Measurements from ENCODE around the gene TERB1. TPM values are rescaled to one million over a fixed set of nuclear protein-coding genes. Genes with fewer than 3 reads are reported as not detected.

The TERB1 gene
- total and polyA plus RNA-seq, 2 of the 13 experiments (the other 11 are each of a cell fraction or from before 2014, with no cell fraction given): not detected

- TF ChIP-seq ZNF839 (CRISPR knock-in tag; IDR thresholded peaks at IDR 0.05; ENCODE audit: borderline replicate concordance): peak; percentile 36; the same call in 1 of the 2 replicates
- no peak for TF ChIP-seq ZNF282 (IDR thresholded peaks at IDR 0.05; ENCODE audit: partially characterized antibody)
- TF ChIP-seq ZNF713 (CRISPR knock-in tag; IDR thresholded peaks at IDR 0.05): no peak
- no peak for TF ChIP-seq IKZF1 (IDR thresholded peaks at IDR 0.05)
- TF ChIP-seq ZNF777 (CRISPR knock-in tag; IDR thresholded peaks at IDR 0.05): peak; percentile 84
- TF ChIP-seq SP2 (CRISPR knock-in tag; IDR thresholded peaks at IDR 0.05): no peak
- no peak for TF ChIP-seq PCBP2 (optimal IDR thresholded peaks at IDR 0.05; ENCODE audit: low read depth, low read length, poor library complexity, severe bottlenecking)
- no peak for TF ChIP-seq ZNF33A (CRISPR knock-in tag; IDR thresholded peaks at IDR 0.05; ENCODE audit: borderline replicate concordance)
- TF ChIP-seq, protein P1, sequence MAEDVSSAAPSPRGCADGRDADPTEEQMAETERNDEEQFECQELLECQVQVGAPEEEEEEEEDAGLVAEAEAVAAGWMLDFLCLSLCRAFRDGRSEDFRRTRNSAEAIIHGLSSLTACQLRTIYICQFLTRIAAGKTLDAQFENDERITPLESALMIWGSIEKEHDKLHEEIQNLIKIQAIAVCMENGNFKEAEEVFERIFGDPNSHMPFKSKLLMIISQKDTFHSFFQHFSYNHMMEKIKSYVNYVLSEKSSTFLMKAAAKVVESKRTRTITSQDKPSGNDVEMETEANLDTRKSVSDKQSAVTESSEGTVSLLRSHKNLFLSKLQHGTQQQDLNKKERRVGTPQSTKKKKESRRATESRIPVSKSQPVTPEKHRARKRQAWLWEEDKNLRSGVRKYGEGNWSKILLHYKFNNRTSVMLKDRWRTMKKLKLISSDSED (CRISPR knock-in tag; IDR thresholded peaks at IDR 0.05): no peak
- peak; percentile 84; the same call in 1 of the 2 replicates for TF ChIP-seq ZNF543 (CRISPR knock-in tag; IDR thresholded peaks at IDR 0.05)
- no peak for TF ChIP-seq ZNF652 (CRISPR knock-in tag; IDR thresholded peaks at IDR 0.05; ENCODE audit: borderline replicate concordance, low read depth)
- peak; percentile 66; the same call in 1 of the 2 replicates for TF ChIP-seq TARDBP (CRISPR knock-in tag; IDR thresholded peaks at IDR 0.05)
- TF ChIP-seq MAF1 (CRISPR knock-in tag; IDR thresholded peaks at IDR 0.05; ENCODE audit: borderline replicate concordance): peak; percentile 89; the same call in 1 of the 2 replicates
- TF ChIP-seq, protein P2, sequence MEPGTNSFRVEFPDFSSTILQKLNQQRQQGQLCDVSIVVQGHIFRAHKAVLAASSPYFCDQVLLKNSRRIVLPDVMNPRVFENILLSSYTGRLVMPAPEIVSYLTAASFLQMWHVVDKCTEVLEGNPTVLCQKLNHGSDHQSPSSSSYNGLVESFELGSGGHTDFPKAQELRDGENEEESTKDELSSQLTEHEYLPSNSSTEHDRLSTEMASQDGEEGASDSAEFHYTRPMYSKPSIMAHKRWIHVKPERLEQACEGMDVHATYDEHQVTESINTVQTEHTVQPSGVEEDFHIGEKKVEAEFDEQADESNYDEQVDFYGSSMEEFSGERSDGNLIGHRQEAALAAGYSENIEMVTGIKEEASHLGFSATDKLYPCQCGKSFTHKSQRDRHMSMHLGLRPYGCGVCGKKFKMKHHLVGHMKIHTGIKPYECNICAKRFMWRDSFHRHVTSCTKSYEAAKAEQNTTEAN (CRISPR knock-in tag; conservative IDR thresholded peaks at IDR 0.05): peak; percentile 94
- TF ChIP-seq, protein P3, sequence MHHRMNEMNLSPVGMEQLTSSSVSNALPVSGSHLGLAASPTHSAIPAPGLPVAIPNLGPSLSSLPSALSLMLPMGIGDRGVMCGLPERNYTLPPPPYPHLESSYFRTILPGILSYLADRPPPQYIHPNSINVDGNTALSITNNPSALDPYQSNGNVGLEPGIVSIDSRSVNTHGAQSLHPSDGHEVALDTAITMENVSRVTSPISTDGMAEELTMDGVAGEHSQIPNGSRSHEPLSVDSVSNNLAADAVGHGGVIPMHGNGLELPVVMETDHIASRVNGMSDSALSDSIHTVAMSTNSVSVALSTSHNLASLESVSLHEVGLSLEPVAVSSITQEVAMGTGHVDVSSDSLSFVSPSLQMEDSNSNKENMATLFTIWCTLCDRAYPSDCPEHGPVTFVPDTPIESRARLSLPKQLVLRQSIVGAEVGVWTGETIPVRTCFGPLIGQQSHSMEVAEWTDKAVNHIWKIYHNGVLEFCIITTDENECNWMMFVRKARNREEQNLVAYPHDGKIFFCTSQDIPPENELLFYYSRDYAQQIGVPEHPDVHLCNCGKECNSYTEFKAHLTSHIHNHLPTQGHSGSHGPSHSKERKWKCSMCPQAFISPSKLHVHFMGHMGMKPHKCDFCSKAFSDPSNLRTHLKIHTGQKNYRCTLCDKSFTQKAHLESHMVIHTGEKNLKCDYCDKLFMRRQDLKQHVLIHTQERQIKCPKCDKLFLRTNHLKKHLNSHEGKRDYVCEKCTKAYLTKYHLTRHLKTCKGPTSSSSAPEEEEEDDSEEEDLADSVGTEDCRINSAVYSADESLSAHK (CRISPR knock-in tag; IDR thresholded peaks at IDR 0.05; ENCODE audit: borderline replicate concordance): no peak
- TF ChIP-seq, protein P4, sequence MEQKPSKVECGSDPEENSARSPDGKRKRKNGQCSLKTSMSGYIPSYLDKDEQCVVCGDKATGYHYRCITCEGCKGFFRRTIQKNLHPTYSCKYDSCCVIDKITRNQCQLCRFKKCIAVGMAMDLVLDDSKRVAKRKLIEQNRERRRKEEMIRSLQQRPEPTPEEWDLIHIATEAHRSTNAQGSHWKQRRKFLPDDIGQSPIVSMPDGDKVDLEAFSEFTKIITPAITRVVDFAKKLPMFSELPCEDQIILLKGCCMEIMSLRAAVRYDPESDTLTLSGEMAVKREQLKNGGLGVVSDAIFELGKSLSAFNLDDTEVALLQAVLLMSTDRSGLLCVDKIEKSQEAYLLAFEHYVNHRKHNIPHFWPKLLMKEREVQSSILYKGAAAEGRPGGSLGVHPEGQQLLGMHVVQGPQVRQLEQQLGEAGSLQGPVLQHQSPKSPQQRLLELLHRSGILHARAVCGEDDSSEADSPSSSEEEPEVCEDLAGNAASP (CRISPR knock-in tag; IDR thresholded peaks at IDR 0.05; ENCODE audit: borderline replicate concordance): peak; percentile 72; the same call in 1 of the 2 replicates
- no peak for TF ChIP-seq PRMT3 (CRISPR knock-in tag; IDR thresholded peaks at IDR 0.05; ENCODE audit: borderline replicate concordance, low read depth)
- peak; percentile 47; the same call in 1 of the 2 replicates for TF ChIP-seq ZNF124 (CRISPR knock-in tag; IDR thresholded peaks at IDR 0.05)
- TF ChIP-seq, protein P5, sequence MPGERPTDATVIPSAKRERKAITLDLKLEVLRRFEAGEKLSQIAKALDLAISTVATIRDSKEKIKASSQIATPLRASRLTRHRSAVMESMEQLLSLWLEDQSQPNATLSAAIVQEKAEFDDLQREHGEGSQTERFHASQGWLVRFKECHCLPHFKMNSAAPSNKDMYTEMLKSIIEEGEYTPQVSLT (CRISPR knock-in tag; IDR thresholded peaks at IDR 0.05; ENCODE audit: borderline replicate concordance, low read depth): no peak
Measured at GRCh38 chr16:66830422-66831404, 29.3 kb upstream of the TERB1 start, which contains the start of gene NAE1 (continued).
